ENCODE data around the gene ESPNL. TPM values are rescaled to one million over a fixed set of nuclear protein-coding genes. Genes with fewer than 3 reads are reported as not detected.
A peak's percentile ranks its signal among the peaks of the same experiment; 100 is the strongest.

Gene ESPNL
- total and polyA plus RNA-seq, 4 donors, result 0.08 to 0.59 (median 0.35) TPM

GRCh38 chr2:238080518-238080917, 19.6 kb upstream of the ESPNL start:
- TF ChIP-seq JUND (IDR thresholded peaks at IDR 0.05) (no peak), CTCF (IDR thresholded peaks at IDR 0.05; ENCODE audit: low read depth, low read length, missing input control) (no peak), FOXA2 (IDR thresholded peaks at IDR 0.05) (no peak), YY1 (IDR thresholded peaks at IDR 0.05) (no peak)
- Histone ChIP-seq H3K36me3 (ENCODE audit: control insufficient read depth in 4 of 4, insufficient read depth in 3 of 4, low read depth in 1 of 4, low read length in 3 of 4) (peaks cover 11 to 31% (median 24%) of the 10 kb centered on the region in 4 donors), H3K4me1 (ENCODE audit: control insufficient read depth in 4 of 4, insufficient read depth in 4 of 4, low read length in 3 of 4) (peaks cover 0 to 31% (median 10%) of the 10 kb centered on the region in 4 donors), H3K4me3 (ENCODE audit: low read depth in 1 of 3, low read length in 3 of 3) (peak overlapping the region in 1 of 3 donors; percentile 57), H3K9me3 (ENCODE audit: control insufficient read depth in 4 of 4, low read length in 3 of 4) (peaks cover 0 to 5% (median 0%) of the 10 kb centered on the region in 4 donors), H3K27me3 (ENCODE audit: control insufficient read depth in 4 of 4, insufficient read depth in 4 of 4, low read length in 3 of 4) (no peaks in the 10 kb centered on the region), H3K9ac (ENCODE audit: low read depth in 1 of 2, low read length in 2 of 2) (no peak overlapping the region), H3K27ac (ENCODE audit: low read depth in 1 of 2, low read length in 2 of 2) (peak overlapping the region; percentile 57 to 84)
- 99% methylated on average over 15 of the region's 15 CpGs for WGBS
- no peak for DNase-seq (ENCODE audit: low spot score)

- peak overlapping the region; percentile 26 to 84 for H3K27ac ChIP-seq (ENCODE audit: low read depth in 1 of 2, low read length in 2 of 2)
- H3K4me3 ChIP-seq (ENCODE audit: low read depth in 1 of 3, low read length in 3 of 3), result no peak overlapping the region
- no peak for TF ChIP-seq MAX (IDR thresholded peaks at IDR 0.05)
- no peak for TF ChIP-seq RAD21 (IDR thresholded peaks at IDR 0.05)
- no peak for TF ChIP-seq NR2F2 (IDR thresholded peaks at IDR 0.05)
- TF ChIP-seq FOXA1 (IDR thresholded peaks at IDR 0.05), result no peak
- TF ChIP-seq ATF3 (IDR thresholded peaks at IDR 0.05), result no peak
- no peak for TF ChIP-seq TAF1 (conservative IDR thresholded peaks at IDR 0.05)
- TF ChIP-seq GABPA (IDR thresholded peaks at IDR 0.05 in 1 of 2, conservative IDR thresholded peaks at IDR 0.05 in 1 of 2), result no peak
- TF ChIP-seq CTCF (IDR thresholded peaks at IDR 0.05; ENCODE audit: low read depth, low read length, missing input control), result no peak
- TF ChIP-seq REST (IDR thresholded peaks at IDR 0.05), result no peak
- no peak for TF ChIP-seq RXRA (IDR thresholded peaks at IDR 0.05)
- no peak for TF ChIP-seq SP1 (IDR thresholded peaks at IDR 0.05)
- no peak for TF ChIP-seq HNF4G (IDR thresholded peaks at IDR 0.05)
- TF ChIP-seq JUND (IDR thresholded peaks at IDR 0.05), result no peak
- DNase-seq (ENCODE audit: low spot score), result no peak
- no peaks in the 10 kb centered on the region for H3K27me3 ChIP-seq (ENCODE audit: control insufficient read depth in 4 of 4, insufficient read depth in 4 of 4, low read length in 3 of 4)
- H3K9me3 ChIP-seq (ENCODE audit: control insufficient read depth in 4 of 4, low read length in 3 of 4), result peaks cover 0 to 5% (median 0%) of the 10 kb centered on the region in 4 donors
- peak overlapping the region in 1 of 2 donors; percentile 21 for H3K9ac ChIP-seq (ENCODE audit: low read depth in 1 of 2, low read length in 2 of 2)
- WGBS, result 95% methylated on average over 13 of the region's 13 CpGs
- peaks cover 11 to 31% (median 25%) of the 10 kb centered on the region in 4 donors for H3K36me3 ChIP-seq (ENCODE audit: control insufficient read depth in 4 of 4, insufficient read depth in 3 of 4, low read depth in 1 of 4, low read length in 3 of 4)
- H3K4me1 ChIP-seq (ENCODE audit: control insufficient read depth in 4 of 4, insufficient read depth in 4 of 4, low read length in 3 of 4), result peaks cover 0 to 27% (median 10%) of the 10 kb centered on the region in 4 donors
Measured at GRCh38 chr2:238081150-238081549, 19.0 kb upstream of the ESPNL start.
